ENCODE results near the gene ZMYM2.
"Not testable (repeated sequence)": the region's sequence is repeated elsewhere in the genome, so short reads cannot be mapped to it uniquely, and the experiment has no call there.

ZMYM2 gene

DNA sequence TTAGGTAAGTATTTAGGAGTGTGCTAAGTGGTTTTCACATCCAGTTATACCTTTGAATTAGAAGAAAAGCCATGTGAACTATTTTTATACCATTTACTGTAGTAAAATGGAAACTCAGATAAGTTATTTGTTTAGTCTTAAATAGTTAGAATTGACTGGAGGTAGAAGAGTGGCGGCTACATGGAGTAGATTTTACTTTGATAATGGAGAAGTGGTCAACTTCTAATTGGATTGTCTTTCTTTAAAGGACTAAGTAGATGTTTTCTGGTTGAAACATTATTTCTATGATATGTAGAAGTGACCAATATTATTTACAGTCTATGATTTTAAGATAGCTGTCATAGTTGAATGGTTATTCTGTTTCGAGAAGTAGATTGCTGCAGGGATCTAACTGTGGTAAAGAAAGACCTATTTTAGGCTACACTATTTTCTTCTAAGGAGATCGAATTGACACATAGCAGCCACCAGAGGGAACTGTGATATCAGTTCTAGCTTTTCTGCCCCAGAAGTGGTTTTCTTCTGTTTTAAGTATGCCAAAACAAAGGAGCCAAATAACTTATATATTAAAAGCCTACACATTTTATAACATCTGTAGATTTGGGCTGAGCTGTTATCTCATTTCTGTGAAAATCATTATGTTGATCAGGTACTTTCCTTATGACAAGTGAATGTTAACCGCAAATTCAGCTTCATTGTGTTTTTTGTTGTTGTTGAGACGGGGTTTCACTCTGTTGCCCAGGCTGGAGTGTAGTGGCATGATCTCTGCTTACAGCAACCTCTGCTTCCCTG, 26.1 kb downstream of the ZMYM2 start:
- no peak for DNase-seq

DNA sequence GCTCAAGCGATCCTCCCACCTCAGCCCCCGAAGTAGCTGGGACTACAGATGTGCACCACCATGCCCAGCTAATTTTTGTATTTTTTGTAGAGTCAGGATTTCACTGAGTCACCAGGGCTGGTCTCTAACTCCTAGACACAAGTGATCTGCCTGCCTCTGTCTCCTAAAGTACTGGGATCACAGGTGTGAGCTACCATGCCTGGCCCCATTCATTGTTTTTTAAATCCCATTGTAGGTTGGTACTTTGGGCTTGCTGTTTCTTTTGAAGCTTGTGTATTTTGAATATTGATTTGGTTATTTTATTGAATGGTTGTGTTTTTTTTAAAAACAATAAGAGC, 26.7 kb downstream of the ZMYM2 start:
- no peak for DNase-seq

DNA sequence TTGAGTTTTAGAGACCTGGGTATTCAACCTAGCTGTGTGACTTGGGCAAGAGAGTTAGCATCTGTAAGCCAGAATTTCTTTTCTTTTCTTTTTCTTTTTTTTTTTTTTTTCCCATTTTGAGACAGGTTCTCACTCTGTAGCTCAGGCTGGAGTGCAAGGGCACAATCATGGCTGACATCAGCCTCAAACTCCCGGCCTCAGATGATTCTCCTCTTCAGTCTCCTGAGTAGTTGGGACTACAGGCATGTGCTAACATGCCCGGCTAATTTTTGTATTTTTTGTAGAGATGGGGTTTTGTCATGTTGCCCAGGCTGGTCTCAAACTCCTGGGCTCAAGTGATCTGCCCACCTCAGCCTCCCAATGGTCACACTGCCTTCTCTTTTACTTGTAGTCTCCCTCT, 33.0 kb downstream of the ZMYM2 start:
- DNase-seq, result no peak

DNA sequence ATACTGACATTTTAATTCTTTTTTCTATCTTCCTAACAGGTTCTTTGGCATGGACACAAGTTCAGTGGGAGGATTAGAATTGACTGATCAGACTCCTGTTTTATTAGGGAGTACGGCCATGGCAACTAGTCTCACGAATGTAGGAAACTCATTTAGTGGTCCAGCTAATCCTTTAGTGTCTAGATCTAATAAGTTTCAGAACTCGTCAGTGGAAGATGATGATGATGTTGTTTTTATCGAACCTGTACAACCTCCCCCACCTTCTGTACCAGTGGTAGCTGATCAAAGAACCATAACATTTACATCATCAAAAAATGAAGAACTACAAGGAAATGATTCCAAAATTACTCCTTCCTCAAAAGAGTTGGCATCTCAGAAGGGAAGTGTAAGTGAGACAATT, 34.5 kb downstream of the ZMYM2 start:
- DNase-seq, result no peak

DNA sequence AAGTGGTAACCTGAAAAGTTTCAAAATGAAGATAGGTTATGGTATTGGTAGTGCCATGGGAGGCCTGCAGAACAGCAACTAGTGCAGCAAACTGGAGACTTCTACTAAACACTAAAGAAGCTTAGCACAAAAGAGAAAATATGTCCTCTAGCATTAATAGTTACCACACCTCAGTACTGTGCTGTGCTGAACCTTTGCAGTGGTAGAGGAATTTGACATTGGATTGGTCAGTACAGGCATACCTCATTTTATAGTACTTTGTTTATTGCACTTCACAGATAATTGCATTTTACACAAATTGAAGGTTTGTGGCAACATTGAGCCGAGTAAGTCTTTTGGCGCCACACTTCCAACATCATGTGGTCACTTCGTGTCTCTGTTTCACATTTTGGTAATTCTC, 40.4 kb downstream of the ZMYM2 start:
- no peak for DNase-seq

DNA sequence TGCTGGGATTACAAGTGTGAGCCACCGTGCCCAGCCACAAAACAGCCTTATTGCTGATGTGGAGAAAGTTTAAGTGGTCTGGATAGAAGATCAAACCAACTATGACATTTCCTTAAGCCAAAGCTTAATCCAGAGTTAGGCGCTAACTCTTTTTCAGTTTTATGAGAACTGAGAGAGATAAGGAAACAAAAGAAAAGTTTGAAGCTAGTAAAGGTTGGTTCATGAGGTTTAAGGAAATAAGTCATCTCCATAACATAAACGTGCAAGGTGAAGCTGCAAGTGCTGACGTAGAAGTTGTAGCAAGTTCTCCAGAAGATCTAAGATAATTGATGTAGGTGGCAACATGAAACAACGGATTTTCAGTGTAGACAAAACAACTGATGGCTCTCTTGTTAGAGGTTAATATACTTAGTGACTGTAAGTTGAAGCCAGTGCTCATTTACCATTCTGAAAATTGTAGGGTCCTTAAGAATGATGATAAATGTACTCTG, 41.6 kb downstream of the ZMYM2 start:
- DNase-seq, result no peak

DNA sequence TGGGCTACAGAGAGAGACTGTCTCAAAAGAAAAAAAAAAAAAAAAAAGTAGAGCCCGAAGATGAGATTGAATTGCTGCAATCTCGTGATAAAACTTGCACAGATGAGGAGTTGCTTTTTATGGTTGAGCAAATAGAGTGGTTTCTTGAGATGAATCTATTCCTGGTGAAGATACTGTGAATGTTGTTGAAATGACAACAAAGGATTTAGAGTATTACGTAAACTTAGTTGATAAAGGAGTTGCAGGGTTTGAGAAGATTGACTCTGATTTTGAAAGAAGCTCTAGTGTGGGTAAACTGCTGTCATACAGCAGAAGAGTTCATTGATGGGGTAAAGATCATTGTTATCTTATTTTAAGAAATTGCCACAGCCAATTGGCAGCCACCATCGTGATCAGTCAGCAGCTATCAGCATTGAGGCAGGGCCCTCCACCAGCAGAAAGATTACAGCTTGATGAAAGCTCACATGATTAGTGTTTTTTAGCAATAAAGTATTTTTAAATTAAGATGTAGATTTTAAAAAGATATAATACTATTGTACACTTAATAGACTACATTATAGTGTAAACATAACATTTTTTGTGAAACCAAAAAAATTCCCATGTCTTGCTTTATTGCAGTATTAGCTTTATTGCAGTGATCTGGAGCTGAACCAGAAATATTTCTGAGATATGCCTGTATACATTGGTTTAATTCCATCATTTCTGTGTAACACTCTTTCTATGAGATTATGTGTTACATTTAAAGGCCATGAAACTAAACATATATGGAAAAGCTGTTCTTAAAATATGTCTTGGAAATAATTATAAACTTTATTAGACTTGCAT, 43.1 kb downstream of the ZMYM2 start:
- DNase-seq, result no peak

DNA sequence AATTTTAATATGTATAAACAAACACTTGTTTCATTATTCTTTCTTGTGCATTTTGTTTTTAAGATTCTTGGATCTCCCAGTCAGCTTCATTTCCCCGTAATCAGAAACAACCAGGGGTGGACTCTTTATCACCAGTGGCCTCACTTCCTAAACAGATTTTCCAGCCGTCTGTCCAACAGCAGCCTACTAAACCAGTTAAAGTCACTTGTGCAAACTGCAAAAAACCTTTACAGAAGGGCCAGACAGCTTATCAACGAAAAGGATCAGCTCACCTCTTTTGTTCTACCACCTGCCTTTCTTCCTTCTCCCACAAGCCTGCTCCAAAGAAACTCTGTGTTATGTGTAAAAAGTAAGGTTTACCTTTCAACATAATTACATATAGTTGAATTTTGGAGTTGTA, 44.3 kb downstream of the ZMYM2 start:
- no peak for DNase-seq

DNA sequence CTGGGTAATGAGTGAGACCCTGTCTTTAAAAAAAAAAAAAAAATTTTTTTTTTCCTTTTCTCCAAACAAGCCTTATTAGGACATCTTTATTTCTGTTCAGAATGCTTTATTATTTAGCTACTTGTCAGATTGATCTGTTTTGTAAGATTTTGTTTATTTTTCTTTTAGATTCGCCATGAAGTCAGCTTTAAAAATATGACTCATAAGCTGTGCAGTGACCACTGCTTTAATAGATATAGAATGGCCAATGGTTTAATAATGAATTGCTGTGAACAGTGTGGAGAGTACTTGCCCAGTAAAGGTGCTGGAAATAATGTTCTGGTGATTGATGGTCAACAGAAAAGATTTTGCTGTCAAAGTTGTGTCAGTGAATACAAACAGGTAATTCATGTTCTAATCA, 47.7 kb downstream of the ZMYM2 start:
- no peak for DNase-seq

DNA sequence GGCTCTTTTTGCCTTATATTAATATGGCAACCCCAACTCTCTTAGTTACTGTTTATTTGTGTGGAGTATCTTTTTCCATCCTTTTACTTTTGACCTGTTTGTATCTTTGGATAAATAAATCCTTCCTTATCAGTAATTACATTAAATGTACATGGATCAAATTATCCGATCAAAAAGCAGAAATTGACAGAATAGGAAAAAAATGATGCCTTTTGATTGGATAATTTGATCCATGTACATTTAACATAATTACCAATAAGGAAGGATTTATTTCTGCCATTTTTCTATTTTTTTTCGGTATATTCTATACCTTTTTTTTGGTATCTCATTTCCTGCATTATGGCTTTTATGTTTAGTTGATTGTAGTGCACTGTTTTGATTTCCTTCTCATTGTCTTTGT, 57.2 kb downstream of the ZMYM2 start:
- DNase-seq, result no peak

DNA sequence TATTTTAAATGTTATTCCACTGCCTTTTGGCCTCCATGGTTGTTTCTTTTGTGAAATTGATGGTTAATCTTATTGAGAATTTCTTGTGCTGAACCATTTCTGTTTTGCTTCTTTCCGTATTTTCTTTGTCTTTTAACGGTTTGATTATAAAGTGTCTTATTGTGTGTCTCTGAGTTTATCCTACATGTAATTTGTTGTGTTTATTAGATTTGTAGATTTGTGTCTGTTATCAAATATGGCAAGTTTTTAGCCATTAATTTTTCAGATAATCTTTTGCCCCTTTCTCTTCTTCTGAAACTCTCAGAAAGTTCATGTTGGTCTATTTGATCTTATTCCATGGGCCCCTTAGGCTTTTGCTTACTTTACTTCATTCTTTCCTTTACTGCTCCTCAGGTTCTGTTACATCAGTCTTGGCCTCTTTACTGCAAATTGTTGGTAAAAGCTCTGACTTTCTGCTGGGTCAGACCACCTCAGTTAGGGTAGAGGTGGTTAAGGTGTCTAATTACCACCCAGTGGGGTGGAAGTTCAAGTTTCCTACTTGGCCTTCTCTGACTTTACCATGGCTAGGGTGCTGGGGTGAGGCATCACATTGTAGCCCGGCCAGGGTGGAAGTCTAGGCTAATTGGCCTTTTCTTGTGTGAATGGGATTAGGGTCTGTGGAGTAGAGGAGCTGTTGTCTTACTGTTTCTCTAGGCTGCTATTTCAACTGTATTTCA, 58.3 kb downstream of the ZMYM2 start:
- DNase-seq, result no peak

DNA sequence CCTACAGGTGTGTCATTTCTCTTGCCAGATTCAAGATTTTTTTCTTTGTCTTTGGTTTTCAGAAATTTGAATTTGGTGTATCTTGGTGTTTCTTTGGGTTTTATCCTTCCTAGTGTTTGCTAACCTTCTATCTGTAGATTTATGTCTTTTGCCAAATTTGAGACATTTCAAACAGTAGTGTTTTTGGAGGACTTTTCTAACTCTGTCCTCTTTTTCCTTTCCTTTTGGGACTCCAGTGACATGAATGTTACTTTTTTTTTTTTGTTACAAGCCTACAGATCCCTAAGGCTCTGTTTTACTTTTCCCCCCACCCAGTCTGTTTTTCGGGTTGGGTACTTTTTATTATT, 58.8 kb downstream of the ZMYM2 start:
- no peak for DNase-seq

DNA sequence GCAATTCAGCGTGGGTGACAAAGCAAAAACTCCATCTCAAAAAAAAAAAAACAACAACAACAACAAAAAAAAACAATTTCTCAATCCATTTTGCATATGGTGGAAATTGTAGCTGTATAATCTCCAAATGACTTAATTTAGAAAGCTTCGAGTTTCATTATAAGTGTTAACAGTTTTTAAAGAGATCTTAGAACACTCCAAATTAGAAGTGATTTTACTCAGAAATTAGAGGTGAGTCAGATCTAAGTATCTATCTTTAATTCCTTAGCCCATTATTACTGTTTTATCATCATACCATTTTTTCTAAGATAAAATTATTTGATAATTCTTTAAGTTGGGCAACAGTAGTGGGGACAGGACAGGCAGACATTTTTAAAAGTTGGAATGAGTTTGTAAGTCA, 60.5 kb downstream of the ZMYM2 start:
- no peak for DNase-seq

DNA sequence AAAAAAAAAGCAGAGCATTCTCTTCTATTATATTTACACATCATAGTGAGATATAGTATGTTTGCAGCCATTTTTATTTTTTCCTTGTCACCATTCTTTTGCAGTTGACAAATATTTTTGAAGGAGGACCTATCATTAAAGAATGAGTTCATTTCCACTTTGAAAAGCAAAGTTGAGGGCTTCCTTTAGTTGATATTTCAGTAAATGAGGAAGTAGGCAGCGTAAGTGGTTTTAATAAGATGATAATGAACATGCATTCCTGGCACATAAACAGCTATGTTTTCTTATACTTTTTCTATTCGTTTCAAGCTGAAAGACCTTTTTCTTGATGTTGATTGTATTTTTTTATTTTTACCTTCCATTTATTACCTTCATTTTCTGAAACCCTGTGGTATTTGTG, 66.2 kb downstream of the ZMYM2 start:
- no peak for DNase-seq

DNA sequence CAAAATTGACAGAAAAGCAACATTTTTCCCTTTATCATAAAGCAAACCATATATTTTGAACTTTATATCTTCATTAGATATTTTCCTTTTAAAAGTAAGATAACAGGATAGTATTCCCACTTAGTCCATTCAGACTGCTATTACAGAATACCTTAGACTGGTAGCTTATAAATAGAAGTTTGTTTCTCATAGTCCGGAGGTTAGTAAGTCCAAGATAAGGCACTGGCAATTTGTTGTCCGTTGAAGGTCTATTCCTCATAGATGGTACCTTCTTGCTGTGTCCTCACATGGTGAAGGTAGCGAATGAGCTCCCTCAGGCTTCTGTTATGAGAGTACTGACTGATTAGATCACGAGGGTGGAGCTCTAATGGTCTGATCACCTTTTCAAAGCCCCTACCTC, 70.4 kb downstream of the ZMYM2 start:
- DNase-seq, result no peak

DNA sequence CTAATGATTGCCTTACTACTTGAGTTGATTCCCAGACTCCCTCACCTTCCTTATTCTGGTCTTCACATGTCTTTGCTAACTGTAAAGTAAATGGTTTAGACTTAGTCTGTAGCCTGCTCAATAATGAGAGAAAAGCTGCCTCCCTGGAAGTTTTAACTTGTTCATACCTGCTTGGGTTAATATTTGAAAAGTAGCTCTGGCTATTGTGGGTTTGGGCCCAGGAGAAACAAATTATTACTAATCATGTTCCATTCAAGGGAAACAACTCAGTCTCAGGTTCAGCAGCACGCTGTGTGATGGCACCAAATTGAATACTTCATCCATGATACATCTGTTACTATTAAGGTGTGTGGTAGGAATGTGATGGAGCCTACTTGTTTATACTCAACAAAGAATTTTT, 75.0 kb downstream of the ZMYM2 start:
- DNase-seq, result no peak

DNA sequence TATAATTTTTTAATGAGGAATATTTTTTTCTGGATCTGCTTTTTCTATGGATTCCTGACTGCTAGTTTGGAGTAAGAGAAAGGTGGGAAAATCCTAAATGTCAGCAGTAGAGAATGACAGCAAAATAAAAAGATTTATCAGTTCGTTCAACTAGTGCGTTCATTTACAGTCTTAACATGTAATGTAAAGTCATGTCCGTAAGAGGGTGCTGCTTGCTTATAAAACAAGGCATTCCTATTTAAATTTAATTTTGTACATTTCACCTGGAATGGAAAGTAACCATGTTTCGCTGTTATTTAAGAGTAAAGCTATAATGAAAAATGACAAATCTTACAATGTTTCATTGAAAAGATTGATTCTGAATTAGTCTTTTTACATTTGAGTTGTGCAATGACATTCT, 76.6 kb downstream of the ZMYM2 start:
- no peak for DNase-seq

DNA sequence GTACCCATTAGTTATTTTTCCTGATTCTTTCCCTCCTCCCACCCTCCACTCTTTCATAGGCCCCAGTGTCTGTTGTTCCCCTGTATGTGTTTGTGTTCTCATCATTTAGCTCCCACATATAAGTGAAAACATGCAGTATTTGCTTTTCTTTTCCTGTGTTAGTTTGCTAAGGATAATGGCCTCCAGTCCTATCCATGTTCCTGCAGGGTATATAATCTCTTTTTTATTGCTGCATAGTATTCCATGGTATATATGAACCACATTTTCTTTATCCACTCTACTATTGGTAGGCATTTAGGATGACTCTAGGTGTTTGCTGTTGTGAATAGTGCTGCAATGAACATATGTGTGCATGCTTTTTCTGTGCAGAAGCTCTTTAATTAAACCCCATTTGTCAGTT, 79.4 kb downstream of the ZMYM2 start:
- no peak for DNase-seq

DNA sequence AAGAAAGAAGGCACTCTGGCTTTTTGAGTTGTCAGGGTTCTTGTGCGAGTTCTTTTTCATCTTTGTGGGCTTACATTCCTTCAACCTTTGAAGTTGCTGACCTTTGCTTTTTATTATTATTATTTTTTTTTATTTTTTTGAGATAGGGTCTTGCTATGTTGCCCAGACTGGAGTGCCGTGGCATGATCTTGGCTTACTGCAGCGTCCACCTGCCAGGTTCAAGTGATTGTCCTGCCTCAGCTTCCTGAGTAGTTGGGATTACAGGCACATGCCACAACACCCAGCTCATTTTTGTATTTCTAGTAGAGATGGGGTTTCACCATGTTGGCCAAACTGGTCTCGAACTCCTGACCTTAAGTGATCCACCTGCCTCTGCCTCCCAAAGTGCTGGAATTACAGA, 84.1 kb downstream of the ZMYM2 start:
- not testable (repeated sequence) for DNase-seq

DNA sequence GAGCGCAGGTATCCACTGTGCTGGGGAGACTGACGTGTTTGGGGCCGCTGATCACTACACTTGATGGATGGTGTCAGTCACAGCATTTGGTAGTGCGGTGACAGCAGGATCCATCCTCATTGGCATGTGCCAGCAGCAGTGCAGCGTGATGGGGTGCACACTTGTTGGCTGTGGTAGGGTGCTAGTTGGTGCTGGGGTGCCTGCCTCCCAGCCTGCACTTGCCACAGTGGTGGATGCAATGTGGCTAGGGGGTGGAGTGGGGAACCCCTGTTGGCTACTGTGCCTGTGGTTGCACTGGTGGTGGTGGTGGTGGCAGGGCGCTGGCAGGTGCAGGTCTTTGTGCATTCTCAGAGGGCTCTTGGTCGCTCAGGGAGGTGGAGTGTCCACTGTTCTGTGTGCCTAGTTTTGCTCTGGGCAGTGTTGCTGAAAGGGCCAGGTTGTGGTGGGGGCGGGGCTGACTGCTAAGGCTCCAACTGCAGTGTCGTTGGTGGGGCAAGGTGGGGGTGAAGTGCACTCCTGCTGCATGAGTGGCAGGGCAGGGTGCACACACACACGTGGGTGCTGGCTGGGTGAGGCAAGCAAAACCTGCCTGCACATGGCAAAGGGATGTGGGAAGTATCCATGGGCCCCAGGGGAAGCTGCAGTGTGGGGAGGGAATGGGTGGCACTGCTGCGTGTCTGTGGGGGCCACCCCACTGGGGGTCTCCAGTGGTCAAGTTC, 84.8 kb downstream of the ZMYM2 start:
- no peak for DNase-seq

DNA sequence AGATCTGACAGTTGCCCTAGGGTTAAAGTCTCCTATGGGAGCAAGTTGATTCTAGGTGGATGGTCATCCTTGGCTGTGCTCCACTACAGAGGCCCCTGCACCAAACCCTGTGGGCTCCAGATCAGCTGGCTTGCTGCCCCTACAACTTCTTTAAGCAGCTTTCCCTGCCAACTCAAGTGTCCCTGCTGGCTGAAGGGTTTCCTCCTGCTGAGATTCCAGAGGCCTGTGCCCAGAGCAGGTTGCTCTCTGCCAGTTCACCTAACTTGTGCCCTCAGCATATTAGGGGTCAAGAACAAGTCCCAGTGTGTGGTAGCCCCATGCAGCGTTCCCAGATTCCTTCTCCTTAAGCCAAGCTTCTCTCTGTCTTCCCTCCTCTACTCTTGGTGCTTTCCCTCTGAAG, 85.6 kb downstream of the ZMYM2 start:
- no peak for DNase-seq

DNA sequence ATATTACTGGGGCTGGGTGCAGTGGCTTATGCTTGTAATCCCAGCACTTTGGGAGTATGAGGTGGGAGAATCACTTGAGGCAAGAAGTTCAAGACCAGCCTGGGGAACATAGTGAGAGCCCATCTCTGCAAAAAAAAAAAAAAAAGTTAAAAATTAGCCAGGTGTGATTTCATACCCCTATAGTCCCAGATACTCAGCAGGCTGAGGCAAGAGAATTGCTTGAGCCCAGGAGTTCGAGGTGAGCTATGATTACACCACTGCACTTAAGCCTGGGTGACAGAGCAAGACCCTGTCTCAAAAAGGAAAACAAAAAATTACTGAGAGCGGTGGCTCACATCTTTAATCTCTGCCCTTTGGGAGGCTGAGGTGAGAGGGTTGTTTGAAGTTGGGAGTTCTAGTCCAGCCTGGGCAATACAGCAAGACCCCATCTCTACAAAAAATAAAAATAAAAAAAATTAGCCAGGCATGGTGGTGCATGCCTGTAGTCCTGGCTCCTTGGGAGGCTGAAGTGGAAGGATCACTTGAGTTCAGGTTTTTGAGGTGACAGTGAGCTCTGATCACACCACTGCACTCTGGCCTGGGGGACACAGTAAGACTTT, 87.5 kb downstream of the ZMYM2 start:
- DNase-seq, result no peak

Data from CD4-positive, alpha-beta T cell treated with Interleukin-15 for 1 hour (primary cell).